SIG-M5 treated with dmso at 0.1 percent for 504 hours (cell line): Measurements from ENCODE around the gene ZNF248.
"Not testable (repeated sequence)": the region's sequence is repeated elsewhere in the genome, so short reads cannot be mapped to it uniquely, and the experiment has no call there.

Experiments
- DNase-seq: peaks from one replicate; lab custom pipeline; 2025; ENCODE audit not compliant: unreplicated experiment; lab: John Stamatoyannopoulos, UW

Gene ZNF248

GRCh38 chr10:37748170-37748569, 109.2 kb downstream of the ZNF248 start:
- no peak for DNase-seq

DNA sequence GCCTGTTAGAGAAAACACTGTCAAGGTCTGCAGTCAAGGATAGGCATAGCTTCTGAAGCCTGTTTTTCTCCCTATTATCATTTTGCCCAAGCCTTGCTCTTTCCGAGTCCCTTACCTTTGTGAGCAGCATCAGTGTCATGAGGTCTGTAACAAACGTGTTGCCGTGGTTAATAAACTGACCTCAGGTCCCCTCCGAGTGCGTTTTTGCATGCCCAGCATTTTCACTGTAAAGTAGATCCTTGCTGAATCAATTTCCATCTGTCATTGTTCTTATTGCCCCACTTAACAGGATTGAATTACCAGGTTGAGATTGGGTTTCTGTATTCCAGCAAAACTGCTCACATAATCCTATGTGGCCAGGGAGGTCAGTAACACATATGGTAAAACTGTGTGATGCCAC, 110.3 kb downstream of the ZNF248 start:
- no peak for DNase-seq

GRCh38 chr10:37741831-37742230, 115.6 kb downstream of the ZNF248 start:
- DNase-seq = no peak

- DNase-seq = no peak
These were observed 118.2 kb downstream of the ZNF248 start for GRCh38 chr10:37739181-37739580.

DNA sequence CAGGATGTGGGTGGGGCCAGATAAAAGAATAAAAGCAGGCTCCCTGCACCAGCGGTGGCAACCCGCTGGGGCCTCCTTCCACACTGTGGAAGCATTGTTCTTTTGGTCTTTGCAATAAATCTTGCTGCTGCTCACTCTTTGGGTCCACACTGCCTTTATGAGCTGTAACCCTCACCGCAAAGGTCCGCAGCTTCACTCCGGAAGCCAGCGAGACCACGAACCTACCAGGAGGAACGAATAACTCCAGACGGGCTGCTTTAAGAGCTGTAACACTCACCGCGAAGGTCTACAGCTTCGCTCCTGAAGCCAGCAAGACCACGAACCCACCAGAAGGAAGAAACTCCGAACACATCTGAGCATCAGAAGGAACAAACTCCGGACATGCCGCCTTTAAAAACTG, 119.2 kb downstream of the ZNF248 start:
- not testable (repeated sequence) for DNase-seq

DNA sequence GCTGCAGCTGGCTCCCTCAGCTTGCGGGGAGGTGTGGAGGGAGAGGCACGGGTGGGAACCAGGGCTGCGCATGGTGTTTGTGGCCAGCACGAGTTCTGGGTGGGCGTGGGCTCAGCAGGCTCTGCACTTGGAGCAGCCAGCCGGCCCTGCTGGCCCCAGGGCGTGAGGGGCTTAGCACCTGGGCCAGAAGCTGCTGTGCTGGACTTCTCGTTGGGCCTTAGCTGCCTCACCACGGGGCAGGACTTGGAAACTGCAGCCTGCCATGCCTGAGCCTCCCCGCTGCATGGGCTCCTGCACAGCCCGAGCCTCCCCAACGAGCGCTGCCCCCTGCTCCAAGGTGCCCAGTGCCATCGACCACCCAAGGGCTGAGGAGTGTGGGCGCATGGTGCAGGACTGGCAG, 120.1 kb downstream of the ZNF248 start:
- no peak for DNase-seq

GRCh38 chr10:37736120-37736519, 121.3 kb downstream of the ZNF248 start:
- DNase-seq = no peak

DNA sequence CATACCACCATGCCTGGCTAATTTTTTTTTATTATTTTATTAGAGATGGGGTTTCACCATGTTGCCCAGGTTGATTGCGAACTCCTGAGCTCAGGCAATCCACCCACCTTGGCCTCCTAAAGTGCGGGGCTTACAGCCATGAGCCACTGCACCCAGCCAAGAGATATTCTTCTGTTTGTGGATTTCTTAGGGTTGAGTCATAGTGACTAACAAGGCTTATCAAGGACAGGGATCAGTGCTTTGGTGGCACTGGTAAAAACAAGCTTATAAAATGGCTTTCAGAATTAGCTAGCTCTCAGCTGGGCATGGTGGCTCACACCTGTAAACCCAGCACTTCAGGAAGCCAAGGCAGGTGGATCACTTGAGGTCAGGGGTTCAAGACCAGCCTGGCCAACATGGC, 122.4 kb downstream of the ZNF248 start:
- no peak for DNase-seq
